Transverse colon (tissue), 4 donors: ENCODE data around the gene PRR20G. TPM values are rescaled to one million over a fixed set of nuclear protein-coding genes. Genes with fewer than 3 reads are reported as not detected.

Experiments
- DNase-seq: peaks from one replicate; pipeline ENCODE4 v3.0.0-alpha.2; 2019
- H3K27ac ChIP-seq, 4 donors: fragments of 200-600 bp; sonication (generic); 2 replicates each; pipeline ENCODE4 v1.5.1; 2016 to 2018; ENCODE audit warnings: inconsistent platforms in 4 of 4
- H3K27me3 ChIP-seq: fragments of 200-600 bp; sonication (generic); 2 replicates; pipeline ENCODE4 v1.5.1; 2017; ENCODE audit warnings: inconsistent platforms
- H3K36me3 ChIP-seq, 4 donors: fragments of 200-600 bp; sonication (generic); 2 replicates each; pipeline ENCODE4 v1.5.1; 2017 to 2019; ENCODE audit warnings: inconsistent platforms in 4 of 4
- H3K4me1 ChIP-seq, 4 donors: fragments of 200-600 bp; sonication (generic); 2 replicates each; pipeline ENCODE4 v1.5.1; 2017 to 2020; ENCODE audit warnings: inconsistent platforms in 4 of 4
- H3K4me3 ChIP-seq, 4 donors: fragments of 200-600 bp; sonication (generic); 1 replicate in 1 of 4; 2 replicates in 3 of 4; pipeline versions ENCODE4 v1.5.1 to v1.6.1; 2017 to 2019; ENCODE audit warnings: inconsistent platforms in 4 of 4
- H3K9me3 ChIP-seq, 2 donors: fragments of 200-600 bp; sonication (generic); 2 replicates each; pipeline ENCODE4 v1.5.1; 2017 to 2019; ENCODE audit warnings: inconsistent platforms in 2 of 2
- EP300 ChIP-seq: sonication (generic); formaldehyde crosslinking; IDR thresholded peaks from one replicate; pipeline ENCODE4 v1.6.1; 2017; ENCODE audit warnings: antibody characterized with exemption, low read depth
- POLR2A ChIP-seq: fragments of 450-650 bp; IDR thresholded peaks from one replicate; pipeline ENCODE4 v1.6.1; 2016; ENCODE audit warnings: antibody characterized with exemption, mild to moderate bottlenecking, moderate library complexity
- POLR2AphosphoS5 ChIP-seq, 3 donors: sonication (generic); formaldehyde crosslinking; IDR thresholded peaks; one replicate each; pipeline ENCODE4 v1.6.1; 2016; ENCODE audit warnings: antibody characterized with exemption in 3 of 3
- WGBS, 2 donors: methylation state at CpG; one replicate each; pipeline ENCODE4 v1.1.5; 2018; ENCODE audit warnings: low coverage in 1 of 2; 5-methylcytosine and 5-hydroxymethylcytosine counted together
- in situ Hi-C, 4 donors: fragments of 200-750 bp; cut with MboI; loops; one replicate each; pipeline versions ENCODE4 v1.15.0 to v1.15.1; 2017; ENCODE audit warnings: low sequenced_read_pairs in 3 of 4, low pct_ligation_motif_present in 1 of 4, low pct_unique_long_range_greater_than_20kb in 1 of 4
- intact Hi-C: fragments of 100-400 bp; cut with DNase I; formaldehyde crosslinking; loops from one replicate; pipeline ENCODE4 v1.15.1; 2023; ENCODE audit warnings: low total_unique reads
- total RNA-seq, 4 donors: library from RNA; depleted of rRNA; stranded (reverse); fragments of >200 nt; gene quantifications; one replicate each; pipeline ENCODE4 v1.1.0, GENCODE V29; 2016
- TF ChIP-seq, protein P1 (sequence below), 5 experiments: fragments of 200-600 bp in 3 of 5; fragments of 450-650 bp in 2 of 5; sonication (generic) in 3 of 5; IDR thresholded peaks; 1 replicate in 2 of 5; 2 replicates in 3 of 5; pipeline ENCODE4 v1.5.1; 2016 to 2017; ENCODE audit warnings: antibody characterized with exemption in 5 of 5, inconsistent platforms in 3 of 5, mild to moderate bottlenecking in 2 of 5, moderate library complexity in 1 of 5

Gene PRR20G
- total RNA-seq: not detected

- TF ChIP-seq, protein P1, sequence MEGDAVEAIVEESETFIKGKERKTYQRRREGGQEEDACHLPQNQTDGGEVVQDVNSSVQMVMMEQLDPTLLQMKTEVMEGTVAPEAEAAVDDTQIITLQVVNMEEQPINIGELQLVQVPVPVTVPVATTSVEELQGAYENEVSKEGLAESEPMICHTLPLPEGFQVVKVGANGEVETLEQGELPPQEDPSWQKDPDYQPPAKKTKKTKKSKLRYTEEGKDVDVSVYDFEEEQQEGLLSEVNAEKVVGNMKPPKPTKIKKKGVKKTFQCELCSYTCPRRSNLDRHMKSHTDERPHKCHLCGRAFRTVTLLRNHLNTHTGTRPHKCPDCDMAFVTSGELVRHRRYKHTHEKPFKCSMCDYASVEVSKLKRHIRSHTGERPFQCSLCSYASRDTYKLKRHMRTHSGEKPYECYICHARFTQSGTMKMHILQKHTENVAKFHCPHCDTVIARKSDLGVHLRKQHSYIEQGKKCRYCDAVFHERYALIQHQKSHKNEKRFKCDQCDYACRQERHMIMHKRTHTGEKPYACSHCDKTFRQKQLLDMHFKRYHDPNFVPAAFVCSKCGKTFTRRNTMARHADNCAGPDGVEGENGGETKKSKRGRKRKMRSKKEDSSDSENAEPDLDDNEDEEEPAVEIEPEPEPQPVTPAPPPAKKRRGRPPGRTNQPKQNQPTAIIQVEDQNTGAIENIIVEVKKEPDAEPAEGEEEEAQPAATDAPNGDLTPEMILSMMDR (IDR thresholded peaks at IDR 0.05): no peak
- TF ChIP-seq POLR2A (no peak), POLR2AphosphoS5 (IDR thresholded peaks at IDR 0.05) (no peak), EP300 (no peak)
- in situ Hi-C loops: no loop called here
Measured at GRCh38 chr3:127287840-127288239, at the start of gene PRR20G. Gene PRR20G (minus strand): TSS chr3:127288046. CDS start chr3:127287365, 681 bp downstream.

GRCh38 chr3:127337001-127337400 lies 49.2 kb upstream of the PRR20G start:
- intact Hi-C loops: no loop called here
- 91% methylated on average over 7 of the region's 7 CpGs; no CpG with 5 or more reads in 1 of the 2 donors for WGBS, 2 donors
- Histone ChIP-seq H3K4me1 (no peaks in the 10 kb centered on the region), H3K36me3 (no peaks in the 10 kb centered on the region), H3K4me3 (no peak overlapping the region), H3K27ac (no peak overlapping the region), H3K27me3 (peaks cover 37% of the 10 kb centered on the region), H3K9me3 (peaks cover under 1 to 12% of the 10 kb centered on the region in 2 donors)
- in situ Hi-C loops: no loop called here
- DNase-seq: no peak
- TF ChIP-seq EP300: no peak
- no peak for TF ChIP-seq POLR2A
- TF ChIP-seq POLR2AphosphoS5 (IDR thresholded peaks at IDR 0.05): no peak
- TF ChIP-seq, protein P1 (IDR thresholded peaks at IDR 0.05): no peak

More at GRCh38 chr3:127287840-127288239, at the start of gene PRR20G:
- Histone ChIP-seq H3K27me3 (peaks cover under 1% of the 10 kb centered on the region), H3K4me3 (no peak within 1 kb of the TSS), H3K27ac (no peak within 1 kb of the TSS), H3K36me3 (no peaks in the 10 kb centered on the region), H3K9me3 (no peaks in the 10 kb centered on the region), H3K4me1 (no peaks in the 10 kb centered on the region)
- intact Hi-C loops: no loop called here
- 77 to 100% methylated on average over 1 to 17 of the region's 17 CpGs for WGBS, 2 donors
- no peak for DNase-seq

- 62 to 67% methylated on average over 1 to 5 of the region's 5 CpGs for WGBS, 2 donors
Measured at GRCh38 chr3:127336101-127336500, 48.3 kb upstream of the PRR20G start.

GRCh38 chr3:127330385-127330784 lies 42.5 kb upstream of the PRR20G start:
- intact Hi-C loops (no loop called here), in situ Hi-C loops (no loop called here)
- no peak overlapping the region for H3K4me3 ChIP-seq
- 55 to 59% methylated on average over 2 of the region's 2 CpGs for WGBS, 2 donors
- TF ChIP-seq, protein P1 (IDR thresholded peaks at IDR 0.05): no peak
- no peak for TF ChIP-seq POLR2AphosphoS5 (IDR thresholded peaks at IDR 0.05)
- no peak for TF ChIP-seq EP300
- no peak for TF ChIP-seq POLR2A
- no peaks in the 10 kb centered on the region for H3K36me3 ChIP-seq
- no peaks in the 10 kb centered on the region for H3K4me1 ChIP-seq
- H3K27ac ChIP-seq: no peak overlapping the region
- no peak for DNase-seq
- H3K9me3 ChIP-seq: peaks cover 22 to 33% of the 10 kb centered on the region in 2 donors
- H3K27me3 ChIP-seq: peaks cover 9% of the 10 kb centered on the region

More at GRCh38 chr3:127336101-127336500, 48.3 kb upstream of the PRR20G start:
- H3K36me3 ChIP-seq: no peaks in the 10 kb centered on the region
- TF ChIP-seq POLR2A: no peak
- TF ChIP-seq, protein P1 (IDR thresholded peaks at IDR 0.05): no peak
- no peak for TF ChIP-seq EP300
- no peak for TF ChIP-seq POLR2AphosphoS5 (IDR thresholded peaks at IDR 0.05)
- H3K9me3 ChIP-seq: peaks cover 9 to 20% of the 10 kb centered on the region in 2 donors
- peaks cover 34% of the 10 kb centered on the region for H3K27me3 ChIP-seq
- intact Hi-C loops: no loop called here
- no peak overlapping the region for H3K27ac ChIP-seq
- no peak for DNase-seq
- no peak overlapping the region for H3K4me3 ChIP-seq
- in situ Hi-C loops: no loop called here
- H3K4me1 ChIP-seq: no peaks in the 10 kb centered on the region
